SU-DHL-6 (cell line): Measurements from ENCODE around the gene PPT1.

ENCODE experiments used
- EZH2phosphoT487 ChIP-seq: fragments of 200-600 bp; sonication (generic), shearing (Covaris generic); conservative IDR thresholded peaks from 2 replicates; pipeline ENCODE4 v1.6.1; 2018; ENCODE audit warnings: mild to moderate bottlenecking, antibody characterized with exemption, low read length, moderate library complexity, mixed read lengths
- TF ChIP-seq, protein P1 (sequence below): fragments of 200-600 bp; sonication (generic); IDR thresholded peaks from one replicate; pipeline ENCODE4 v1.5.1; 2017; ENCODE audit warnings: antibody characterized with exemption, mild to moderate bottlenecking, low read length, moderate library complexity; ENCODE audit not compliant: insufficient read depth, poor library complexity, severe bottlenecking

DNA sequence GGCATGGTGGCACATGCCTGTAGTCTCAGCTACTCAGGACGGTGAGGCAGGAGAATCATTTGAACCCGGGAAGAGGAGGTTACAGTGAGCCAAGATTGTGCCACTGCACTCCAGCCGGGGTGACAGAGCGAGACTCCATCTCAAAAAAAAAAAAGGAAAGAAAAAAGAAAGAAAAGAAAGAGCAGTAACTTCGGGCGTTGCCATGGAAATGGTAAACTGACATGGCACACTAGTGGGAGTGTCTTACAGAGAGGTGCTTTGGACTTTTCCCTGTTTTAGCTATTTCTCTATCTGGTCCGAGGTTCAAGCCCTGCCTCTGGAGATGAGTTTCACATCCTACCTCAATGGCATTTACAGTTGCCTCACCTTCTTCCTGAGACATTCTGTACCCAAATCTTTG is 23.1 kb upstream of the PPT1 start:
- TF ChIP-seq, protein P1, sequence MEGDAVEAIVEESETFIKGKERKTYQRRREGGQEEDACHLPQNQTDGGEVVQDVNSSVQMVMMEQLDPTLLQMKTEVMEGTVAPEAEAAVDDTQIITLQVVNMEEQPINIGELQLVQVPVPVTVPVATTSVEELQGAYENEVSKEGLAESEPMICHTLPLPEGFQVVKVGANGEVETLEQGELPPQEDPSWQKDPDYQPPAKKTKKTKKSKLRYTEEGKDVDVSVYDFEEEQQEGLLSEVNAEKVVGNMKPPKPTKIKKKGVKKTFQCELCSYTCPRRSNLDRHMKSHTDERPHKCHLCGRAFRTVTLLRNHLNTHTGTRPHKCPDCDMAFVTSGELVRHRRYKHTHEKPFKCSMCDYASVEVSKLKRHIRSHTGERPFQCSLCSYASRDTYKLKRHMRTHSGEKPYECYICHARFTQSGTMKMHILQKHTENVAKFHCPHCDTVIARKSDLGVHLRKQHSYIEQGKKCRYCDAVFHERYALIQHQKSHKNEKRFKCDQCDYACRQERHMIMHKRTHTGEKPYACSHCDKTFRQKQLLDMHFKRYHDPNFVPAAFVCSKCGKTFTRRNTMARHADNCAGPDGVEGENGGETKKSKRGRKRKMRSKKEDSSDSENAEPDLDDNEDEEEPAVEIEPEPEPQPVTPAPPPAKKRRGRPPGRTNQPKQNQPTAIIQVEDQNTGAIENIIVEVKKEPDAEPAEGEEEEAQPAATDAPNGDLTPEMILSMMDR: no peak
- no peak for TF ChIP-seq EZH2phosphoT487
